ENCODE data around the gene LIMK2. TPM values are rescaled to one million over a fixed set of nuclear protein-coding genes. Genes with fewer than 3 reads are reported as not detected.

Gene LIMK2
- total and polyA plus RNA-seq, 10 donors, result 6.1 to 182 (median 60.6) TPM

DNA sequence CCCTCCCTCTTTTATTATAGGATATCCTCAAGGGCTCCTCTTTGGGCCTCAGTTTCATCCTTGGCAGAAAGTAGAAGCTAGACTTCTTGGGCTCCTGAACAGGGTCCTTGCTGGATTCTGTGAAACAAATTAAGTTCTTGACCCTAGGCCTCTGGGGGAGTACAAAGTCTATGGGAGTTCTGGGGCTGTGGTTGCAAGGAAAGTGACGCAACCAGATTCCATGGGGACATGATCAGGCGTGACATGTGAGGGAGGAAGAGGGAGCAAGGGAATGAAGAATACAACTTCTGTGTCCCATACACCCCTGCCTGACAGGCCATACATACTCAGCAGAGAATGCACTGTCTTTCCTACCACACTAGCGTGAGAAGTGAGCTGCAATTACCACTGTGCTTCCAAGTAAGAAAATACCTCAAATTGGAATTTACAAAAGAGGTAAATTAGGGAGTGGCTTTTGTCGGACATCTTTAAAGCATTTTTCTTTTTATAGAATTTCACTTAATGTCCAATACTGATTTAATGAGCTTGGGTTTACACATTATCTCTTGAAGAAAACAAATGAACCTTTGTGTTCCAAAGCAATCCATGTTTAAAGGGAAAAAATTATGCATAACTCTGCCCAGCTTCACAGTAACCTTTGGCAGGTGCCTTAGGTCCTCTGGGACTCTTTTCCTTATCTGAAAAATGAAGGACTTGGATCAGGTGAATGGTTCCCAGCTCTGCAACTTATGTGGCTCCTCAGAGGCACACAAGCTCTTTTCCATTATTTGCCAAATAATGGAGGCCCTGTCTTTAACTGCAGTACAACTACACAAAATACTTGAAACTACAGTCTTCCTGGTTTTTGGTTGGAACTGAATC, 38.9 kb downstream of the LIMK2 start:
- intact Hi-C loops (cut with DNase I; ENCODE audit: low total_unique reads), result no loop called here
- Histone ChIP-seq H3K4me3 (no peak overlapping the region), H3K36me3 (peaks cover 0 to 53% (median 0%) of the 10 kb centered on the region in 6 donors), H3K27ac (peak overlapping the region in 1 of 8 donors; percentile 17), H3K27me3 (replicated peaks in 1 of 7) (no peaks in the 10 kb centered on the region), H3K9me3 (no peaks in the 10 kb centered on the region), H3K4me1 (peaks cover 3 to 59% (median 29%) of the 10 kb centered on the region in 6 donors)
- DNase-seq, result no peak
- TF ChIP-seq, protein P1, sequence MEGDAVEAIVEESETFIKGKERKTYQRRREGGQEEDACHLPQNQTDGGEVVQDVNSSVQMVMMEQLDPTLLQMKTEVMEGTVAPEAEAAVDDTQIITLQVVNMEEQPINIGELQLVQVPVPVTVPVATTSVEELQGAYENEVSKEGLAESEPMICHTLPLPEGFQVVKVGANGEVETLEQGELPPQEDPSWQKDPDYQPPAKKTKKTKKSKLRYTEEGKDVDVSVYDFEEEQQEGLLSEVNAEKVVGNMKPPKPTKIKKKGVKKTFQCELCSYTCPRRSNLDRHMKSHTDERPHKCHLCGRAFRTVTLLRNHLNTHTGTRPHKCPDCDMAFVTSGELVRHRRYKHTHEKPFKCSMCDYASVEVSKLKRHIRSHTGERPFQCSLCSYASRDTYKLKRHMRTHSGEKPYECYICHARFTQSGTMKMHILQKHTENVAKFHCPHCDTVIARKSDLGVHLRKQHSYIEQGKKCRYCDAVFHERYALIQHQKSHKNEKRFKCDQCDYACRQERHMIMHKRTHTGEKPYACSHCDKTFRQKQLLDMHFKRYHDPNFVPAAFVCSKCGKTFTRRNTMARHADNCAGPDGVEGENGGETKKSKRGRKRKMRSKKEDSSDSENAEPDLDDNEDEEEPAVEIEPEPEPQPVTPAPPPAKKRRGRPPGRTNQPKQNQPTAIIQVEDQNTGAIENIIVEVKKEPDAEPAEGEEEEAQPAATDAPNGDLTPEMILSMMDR (IDR thresholded peaks at IDR 0.05 in 8 of 11, conservative IDR thresholded peaks at IDR 0.05 in 3 of 11), result no peak
- TF ChIP-seq POLR2A (IDR thresholded peaks at IDR 0.05), result no peak
- peak in 1 of 3 donors; percentile 10 for TF ChIP-seq POLR2AphosphoS5 (IDR thresholded peaks at IDR 0.05)
- WGBS, 5 donors, result 83 to 91% (median 85%) methylated on average over 4 of the region's 4 CpGs

DNA sequence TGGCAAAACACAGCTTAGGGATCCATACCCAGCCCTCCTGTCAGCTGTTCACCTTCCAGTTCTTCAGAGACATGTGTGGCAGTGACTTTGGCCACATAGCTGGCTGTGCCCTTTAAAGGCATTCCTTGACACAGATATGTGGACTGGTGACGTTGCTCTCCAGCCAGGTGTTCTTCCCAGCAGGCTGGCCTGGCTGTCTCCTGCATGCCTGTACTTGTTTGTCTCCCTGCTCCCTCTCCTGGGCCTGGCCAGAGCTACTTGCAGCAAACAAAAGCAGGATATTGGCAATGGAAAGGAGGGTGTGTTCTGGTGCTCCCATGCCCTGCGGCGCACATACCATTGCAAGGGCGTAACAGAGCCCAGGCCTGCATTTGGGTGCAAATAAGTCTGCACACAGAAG, 41.9 kb downstream of the LIMK2 start:
- H3K27me3 ChIP-seq (replicated peaks in 1 of 7), result no peaks in the 10 kb centered on the region
- peak in 2 of 3 donors; percentile 10 to 14 for TF ChIP-seq POLR2AphosphoS5 (IDR thresholded peaks at IDR 0.05)
- no peak for TF ChIP-seq POLR2A (IDR thresholded peaks at IDR 0.05)
- TF ChIP-seq, protein P1 (IDR thresholded peaks at IDR 0.05 in 8 of 11, conservative IDR thresholded peaks at IDR 0.05 in 3 of 11), result no peak
- H3K36me3 ChIP-seq, result peaks cover 0 to 56% (median 8%) of the 10 kb centered on the region in 6 donors
- 82 to 97% (median 85%) methylated on average over 3 to 4 of the region's 4 CpGs for whole genome bisulfite sequencing, 5 donors
- peak overlapping the region in 2 of 8 donors; percentile 21 to 30 for H3K27ac ChIP-seq
- no peak for DNase-seq
- peaks cover 0 to 35% (median 9%) of the 10 kb centered on the region in 6 donors for H3K4me1 ChIP-seq
- no peak overlapping the region for H3K4me3 ChIP-seq
- intact Hi-C loops (cut with DNase I; ENCODE audit: low total_unique reads), result no loop called here
- no peaks in the 10 kb centered on the region for H3K9me3 ChIP-seq

DNA sequence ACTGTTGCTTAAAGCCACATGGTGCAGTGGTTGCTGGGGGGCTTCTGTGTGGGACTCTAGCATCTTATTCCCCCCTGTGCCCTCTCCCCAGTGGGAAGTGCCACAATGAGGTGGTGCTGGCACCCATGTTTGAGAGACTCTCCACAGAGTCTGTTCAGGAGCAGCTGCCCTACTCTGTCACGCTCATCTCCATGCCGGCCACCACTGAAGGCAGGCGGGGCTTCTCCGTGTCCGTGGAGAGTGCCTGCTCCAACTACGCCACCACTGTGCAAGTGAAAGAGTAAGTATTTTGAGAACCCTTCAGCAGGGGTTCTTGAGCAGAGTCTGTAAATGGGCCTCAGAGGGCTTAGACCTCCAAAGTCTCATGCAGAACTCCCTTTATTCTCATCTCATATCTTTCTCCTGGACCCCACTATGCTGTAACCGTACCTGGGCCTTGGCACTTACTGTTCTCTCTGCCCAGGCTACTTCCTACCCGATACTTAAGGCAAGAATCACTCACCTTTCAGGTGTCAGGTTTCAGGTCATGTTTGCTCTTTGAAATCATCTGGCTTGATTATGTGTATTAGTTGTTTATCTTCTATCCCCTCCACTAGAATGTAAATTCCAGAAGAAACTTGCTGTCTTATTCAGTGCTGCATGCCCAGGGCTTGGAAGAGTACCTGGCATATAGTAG, 47.8 kb downstream of the LIMK2 start:
- Histone ChIP-seq H3K36me3 (peaks cover 0 to 78% (median 58%) of the 10 kb centered on the region in 6 donors), H3K4me3 (no peak overlapping the region), H3K4me1 (peaks cover 0 to 5% (median 0%) of the 10 kb centered on the region in 6 donors), H3K27ac (no peak overlapping the region), H3K27me3 (replicated peaks in 1 of 7) (no peaks in the 10 kb centered on the region), H3K9me3 (no peaks in the 10 kb centered on the region)
- WGBS, 5 donors, result 89 to 98% (median 95%) methylated on average over 8 of the region's 8 CpGs
- TF ChIP-seq, protein P1 (IDR thresholded peaks at IDR 0.05 in 8 of 11, conservative IDR thresholded peaks at IDR 0.05 in 3 of 11), result no peak
- peak in 1 of 3 donors; percentile 26 for TF ChIP-seq POLR2AphosphoS5 (IDR thresholded peaks at IDR 0.05)
- no peak for DNase-seq
- intact Hi-C loops (cut with DNase I; ENCODE audit: low total_unique reads), result no loop called here

DNA sequence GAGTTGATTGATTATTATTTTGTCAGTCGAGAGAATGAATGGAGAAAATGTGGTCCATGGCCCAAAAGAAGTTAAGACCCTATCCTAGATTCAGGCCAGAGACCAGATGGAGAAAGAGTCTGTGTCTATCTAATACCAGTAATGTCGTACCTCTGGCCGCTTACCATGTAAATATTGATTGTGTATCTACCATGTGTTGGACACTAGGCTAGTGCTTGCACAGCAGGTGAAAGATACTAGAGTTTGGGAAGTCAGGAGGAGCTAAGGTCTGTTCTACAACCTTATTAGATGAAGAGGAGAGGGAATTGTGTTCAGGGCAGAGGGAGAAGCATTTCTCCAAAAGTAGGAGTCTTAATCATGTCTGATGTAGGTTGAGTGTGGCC, 48.4 kb downstream of the LIMK2 start:
- no peak overlapping the region for H3K27ac ChIP-seq
- H3K4me3 ChIP-seq, result no peak overlapping the region
- TF ChIP-seq POLR2AphosphoS5 (IDR thresholded peaks at IDR 0.05), result no peak
- TF ChIP-seq, protein P1 (IDR thresholded peaks at IDR 0.05 in 8 of 11, conservative IDR thresholded peaks at IDR 0.05 in 3 of 11), result no peak
- TF ChIP-seq POLR2A (IDR thresholded peaks at IDR 0.05), result no peak
- no peaks in the 10 kb centered on the region for H3K9me3 ChIP-seq
- intact Hi-C loops (cut with DNase I; ENCODE audit: low total_unique reads), result no loop called here
- no peaks in the 10 kb centered on the region for H3K27me3 ChIP-seq (replicated peaks in 1 of 7)
- peaks cover 0 to 84% (median 62%) of the 10 kb centered on the region in 6 donors for H3K36me3 ChIP-seq
- no peaks in the 10 kb centered on the region for H3K4me1 ChIP-seq
- DNase-seq, result no peak
- 96 to 99% (median 98%) methylated on average over 3 of the region's 3 CpGs for WGBS, 5 donors

Data from spleen (tissue), 11 donors.